Upper lobe of right lung (tissue), 1 donor: ENCODE data around the gene ADORA2A. TPM values are rescaled to one million over a fixed set of nuclear protein-coding genes. Genes with fewer than 3 reads are reported as not detected.

Experiments used
- ATAC-seq: fragments of 200-7000 bp; cut with Tn5 transposase; one replicate; pipeline ENCODE4 v1.9.1; 2020; ENCODE audit warnings: mild to moderate bottlenecking, moderate library complexity
- DNase-seq: peaks from one replicate; pipeline ENCODE4 v3.0.0-alpha.2; 2020
- H3K27ac ChIP-seq: fragments of 200-600 bp; one replicate; pipeline ENCODE4 v1.8.0; 2022
- H3K27me3 ChIP-seq: fragments of 200-600 bp; one replicate; pipeline ENCODE4 v1.8.0; 2022; ENCODE audit warnings: mild to moderate bottlenecking
- H3K36me3 ChIP-seq: fragments of 200-600 bp; one replicate; pipeline ENCODE4 v1.8.0; 2022
- H3K4me1 ChIP-seq: fragments of 200-600 bp; one replicate; pipeline ENCODE4 v1.8.0; 2022
- H3K4me3 ChIP-seq: fragments of 200-600 bp; one replicate; pipeline ENCODE4 v1.8.0; 2022; ENCODE audit warnings: mild to moderate bottlenecking
- H3K9me3 ChIP-seq: fragments of 200-600 bp; one replicate; pipeline ENCODE4 v1.8.0; 2022
- intact Hi-C: fragments of 100-400 bp; cut with DNase I; formaldehyde crosslinking; loops from one replicate; pipeline ENCODE4 v1.11.0; 2022
- total RNA-seq: library from RNA; stranded (reverse); fragmentation: NEBNext Ultra II Directional; extraction: Animal tissue kit (Norgen Biotek cat#: 25700); gene quantifications from one replicate; pipeline ENCODE4 v1.2.1, GENCODE V29; 2021
- TF ChIP-seq, protein P1 (sequence below): fragments of 200-600 bp; IDR thresholded peaks from one replicate; pipeline ENCODE4 v1.8.0; 2022; ENCODE audit warnings: antibody characterized with exemption
- donor health status: DM: no; HTN: yes; CAD: no; lungs with severe emphysema.

ADORA2A gene
- total RNA-seq, 1 donor from 2014 or later = 17.2 TPM

DNA sequence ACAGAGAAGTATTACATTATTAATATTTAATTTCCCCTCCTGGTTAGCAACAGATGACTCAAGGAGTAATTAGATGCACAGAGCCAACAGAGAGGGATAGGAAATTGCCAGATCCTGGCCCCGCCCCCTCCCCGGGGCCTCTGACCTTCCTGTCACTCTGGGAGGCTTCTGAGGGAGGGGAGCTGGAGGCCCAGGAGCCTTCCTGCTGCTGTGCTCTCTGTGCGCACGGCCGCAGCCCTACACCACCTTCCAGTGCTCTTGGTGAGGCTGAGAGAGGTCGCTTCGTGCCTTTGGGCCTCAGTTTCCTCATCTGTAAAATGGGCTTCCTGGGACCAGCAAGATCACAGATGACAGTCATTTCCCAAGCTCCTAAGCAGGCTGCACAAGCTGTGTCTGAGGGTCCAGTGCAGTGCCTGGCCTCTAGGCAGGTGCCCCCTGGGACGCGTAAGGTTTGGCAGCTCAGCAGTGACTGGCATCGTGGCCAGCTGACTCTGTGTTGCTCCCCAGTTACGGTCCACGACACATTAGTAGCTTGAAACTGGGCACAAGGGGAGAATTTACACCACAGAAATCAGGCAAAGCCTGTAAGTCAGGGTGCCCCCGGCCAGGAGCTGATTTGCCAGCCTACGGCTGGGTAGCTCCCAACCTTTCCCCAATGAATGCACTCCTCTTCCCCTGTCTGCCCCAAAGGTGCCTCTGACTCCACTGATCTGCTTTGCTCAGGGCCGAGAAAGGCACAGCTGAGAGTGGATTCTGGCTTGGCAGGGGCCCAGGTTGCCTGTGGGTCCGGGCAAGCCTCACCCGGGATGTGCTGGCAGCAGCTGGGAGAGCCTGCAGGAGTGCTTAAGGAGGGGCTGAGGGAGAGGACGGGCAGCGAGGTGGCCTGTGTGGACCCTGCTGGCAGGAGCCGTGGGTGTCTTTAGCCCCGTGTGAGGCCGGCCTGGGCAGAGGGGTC lies 2.3 kb downstream of the ADORA2A start:
- Histone ChIP-seq H3K9me3 (no peaks in the 10 kb centered on the region), H3K4me3 (no peak overlapping the region), H3K27me3 (no peaks in the 10 kb centered on the region), H3K4me1 (peaks cover 46% of the 10 kb centered on the region), H3K27ac (no peak overlapping the region), H3K36me3 (no peaks in the 10 kb centered on the region)
- peak; percentile 3 for ATAC-seq
- TF ChIP-seq, protein P1, sequence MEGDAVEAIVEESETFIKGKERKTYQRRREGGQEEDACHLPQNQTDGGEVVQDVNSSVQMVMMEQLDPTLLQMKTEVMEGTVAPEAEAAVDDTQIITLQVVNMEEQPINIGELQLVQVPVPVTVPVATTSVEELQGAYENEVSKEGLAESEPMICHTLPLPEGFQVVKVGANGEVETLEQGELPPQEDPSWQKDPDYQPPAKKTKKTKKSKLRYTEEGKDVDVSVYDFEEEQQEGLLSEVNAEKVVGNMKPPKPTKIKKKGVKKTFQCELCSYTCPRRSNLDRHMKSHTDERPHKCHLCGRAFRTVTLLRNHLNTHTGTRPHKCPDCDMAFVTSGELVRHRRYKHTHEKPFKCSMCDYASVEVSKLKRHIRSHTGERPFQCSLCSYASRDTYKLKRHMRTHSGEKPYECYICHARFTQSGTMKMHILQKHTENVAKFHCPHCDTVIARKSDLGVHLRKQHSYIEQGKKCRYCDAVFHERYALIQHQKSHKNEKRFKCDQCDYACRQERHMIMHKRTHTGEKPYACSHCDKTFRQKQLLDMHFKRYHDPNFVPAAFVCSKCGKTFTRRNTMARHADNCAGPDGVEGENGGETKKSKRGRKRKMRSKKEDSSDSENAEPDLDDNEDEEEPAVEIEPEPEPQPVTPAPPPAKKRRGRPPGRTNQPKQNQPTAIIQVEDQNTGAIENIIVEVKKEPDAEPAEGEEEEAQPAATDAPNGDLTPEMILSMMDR = no peak
- intact Hi-C loops = no loop called here
- peak; percentile 69 for DNase-seq

DNA sequence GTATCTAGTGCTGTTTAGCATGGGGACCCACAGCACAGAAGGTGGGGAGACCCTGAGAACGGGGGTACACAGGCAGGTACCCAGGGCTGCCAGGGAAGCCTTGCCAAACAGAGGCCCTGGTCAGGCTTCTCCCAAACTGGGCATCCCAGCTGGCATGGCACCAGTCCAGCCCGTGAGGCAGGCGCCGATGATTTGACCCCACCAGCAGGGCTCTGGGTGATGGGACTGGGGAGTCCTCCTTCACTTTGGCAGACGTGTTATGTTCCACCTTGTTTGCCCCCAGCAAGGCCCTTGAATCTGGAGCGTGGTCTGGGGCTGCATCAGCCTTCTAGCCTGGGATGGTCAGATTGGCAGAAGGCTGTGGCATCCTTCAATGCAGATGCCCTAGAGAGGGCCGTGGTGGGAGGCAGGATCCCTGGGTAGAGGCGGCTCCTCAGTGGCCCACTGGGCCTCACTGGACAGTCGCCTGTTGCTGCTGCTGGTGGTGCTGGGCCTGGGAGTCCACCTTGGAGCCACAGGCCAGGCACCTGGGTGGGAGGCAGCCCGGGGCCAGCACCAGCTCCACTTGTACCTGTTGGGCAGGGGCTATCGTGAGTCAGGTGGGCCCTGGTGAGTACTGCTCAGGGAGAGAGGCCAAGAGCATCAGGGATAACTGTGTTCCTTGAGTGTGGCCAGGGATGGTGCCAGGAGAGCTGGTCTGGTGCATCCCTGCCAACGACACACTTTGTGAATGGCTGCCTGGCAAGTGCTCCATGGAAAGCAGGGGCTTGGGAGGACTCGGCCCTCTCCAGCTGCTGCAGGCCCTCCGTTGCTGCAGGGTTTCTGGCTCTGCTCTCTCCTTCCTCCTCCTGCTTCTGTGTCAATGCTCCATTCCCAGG lies 3.3 kb downstream of the ADORA2A start:
- Histone ChIP-seq H3K36me3 (no peaks in the 10 kb centered on the region), H3K27ac (no peak overlapping the region), H3K9me3 (no peaks in the 10 kb centered on the region), H3K4me1 (peaks cover 56% of the 10 kb centered on the region), H3K4me3 (no peak overlapping the region), H3K27me3 (no peaks in the 10 kb centered on the region)
- TF ChIP-seq, protein P1 = no peak
- ATAC-seq (no peak), DNase-seq (peak; percentile 63)
- intact Hi-C loops = no loop called here

DNA sequence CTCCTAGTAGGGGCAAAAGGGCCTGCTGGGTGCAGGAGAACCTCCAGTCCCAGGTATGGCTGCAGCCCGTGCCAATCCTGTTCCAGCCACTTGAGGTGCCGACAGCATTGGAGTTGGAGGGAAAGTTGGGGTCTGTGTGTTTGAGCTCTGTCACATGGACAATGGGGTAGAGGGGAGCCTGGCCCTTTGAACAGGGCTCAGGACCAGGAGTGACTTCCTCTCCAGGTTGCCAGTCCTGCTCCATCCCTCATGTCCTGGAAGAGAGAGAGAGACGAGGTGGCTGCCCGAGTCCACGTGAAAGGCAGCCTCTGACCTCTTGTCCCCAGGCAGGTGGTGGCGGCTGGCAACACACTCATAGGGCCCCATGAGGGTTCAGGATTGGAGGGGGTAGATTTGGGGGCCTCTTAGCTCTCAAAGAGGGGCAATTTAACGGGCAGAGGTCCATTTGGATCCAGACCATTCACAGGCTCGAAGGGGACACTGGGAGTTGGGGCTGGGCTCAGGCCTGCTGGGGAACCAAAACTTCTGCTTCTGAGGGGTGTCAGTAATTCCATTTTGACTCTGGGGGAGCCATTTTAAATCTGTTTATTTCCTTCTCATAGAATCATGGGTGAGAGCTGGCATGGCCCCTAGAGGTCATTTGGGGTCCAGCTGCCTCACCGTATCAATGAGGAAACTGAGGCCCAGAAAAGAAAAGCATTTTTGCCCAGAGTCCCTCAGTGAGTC lies 4.1 kb downstream of the ADORA2A start:
- H3K27me3 ChIP-seq = no peaks in the 10 kb centered on the region
- no peaks in the 10 kb centered on the region for H3K9me3 ChIP-seq
- no peak overlapping the region for H3K4me3 ChIP-seq
- peaks cover 61% of the 10 kb centered on the region for H3K4me1 ChIP-seq
- ATAC-seq = no peak
- peak; percentile 57 for DNase-seq
- TF ChIP-seq, protein P1 = no peak
- H3K36me3 ChIP-seq = no peaks in the 10 kb centered on the region
- intact Hi-C loops = no loop called here
- no peak overlapping the region for H3K27ac ChIP-seq

DNA sequence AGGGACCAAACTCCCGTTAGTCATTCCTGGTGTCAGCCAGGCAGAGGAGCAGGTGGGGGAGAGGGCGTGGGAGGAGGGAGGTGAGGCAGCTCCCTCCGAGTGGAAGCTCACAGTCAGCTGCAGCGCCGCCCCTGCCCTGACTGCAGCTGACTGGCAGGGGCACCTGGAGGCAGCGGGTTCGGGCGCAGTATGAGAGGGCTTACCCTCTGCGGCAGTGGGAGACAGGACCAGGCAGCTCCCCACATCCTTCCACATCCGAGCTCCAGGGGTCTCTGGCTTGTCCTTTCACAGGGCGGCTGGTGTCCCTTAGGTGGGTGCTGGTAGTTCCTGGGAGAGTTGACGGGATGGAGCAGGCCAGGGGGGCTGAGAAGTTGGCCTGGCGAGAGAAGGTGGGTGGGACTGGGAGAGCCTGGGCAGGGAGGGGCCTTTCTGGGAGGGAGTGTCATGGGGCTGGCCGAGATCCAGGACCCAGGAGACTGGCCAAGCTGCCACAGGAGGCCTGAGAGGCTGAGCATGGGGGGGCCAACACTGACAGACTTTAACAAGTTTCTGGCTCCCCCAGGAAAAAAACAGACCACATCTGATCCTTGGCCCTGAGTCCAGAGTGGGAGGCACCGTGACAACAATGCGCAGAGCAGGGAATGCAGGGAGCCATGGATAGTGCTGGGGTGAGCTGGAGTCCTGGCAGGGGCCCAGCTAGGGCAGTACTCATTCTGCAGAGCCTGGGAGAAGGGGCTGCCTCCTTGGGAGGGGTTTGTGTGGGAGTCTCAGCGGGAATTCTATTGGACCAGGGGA lies 4.9 kb downstream of the ADORA2A start:
- Histone ChIP-seq H3K4me1 (peaks cover 55% of the 10 kb centered on the region), H3K27me3 (no peaks in the 10 kb centered on the region)
- ATAC-seq = peak; percentile 28

More for the DNA sequence above, 4.9 kb downstream of the ADORA2A start:
- Histone ChIP-seq H3K36me3 (no peaks in the 10 kb centered on the region), H3K9me3 (no peaks in the 10 kb centered on the region), H3K4me3 (no peak overlapping the region), H3K27ac (no peak overlapping the region)
- intact Hi-C loops = no loop called here
- DNase-seq = peak; percentile 75
- TF ChIP-seq, protein P1 = no peak
